NCI-H1436 (cell line): Measurements from ENCODE around the gene ITPR1.

Experiments
- DNase-seq: peaks from one replicate; lab custom pipeline; 2025; lab: John Stamatoyannopoulos, UW

ITPR1 gene

DNA sequence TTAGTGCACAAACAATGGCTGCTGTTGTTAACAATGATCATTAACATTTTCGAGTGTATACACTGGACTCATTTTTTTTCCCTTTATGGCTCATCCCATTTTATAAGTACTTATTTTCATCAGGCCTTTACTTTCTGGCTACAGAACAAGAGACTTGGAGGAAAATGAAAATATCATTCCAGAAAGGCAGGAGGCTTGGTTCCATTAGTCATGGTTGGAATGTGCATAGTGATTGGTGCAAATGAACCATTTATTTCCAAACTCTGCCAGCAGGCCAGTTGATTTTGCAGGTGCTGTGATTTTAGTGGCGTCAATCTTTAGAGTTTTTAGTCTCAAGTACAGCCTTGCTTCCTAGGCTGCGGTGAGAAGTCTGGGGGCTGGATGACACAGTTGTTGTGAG, 151.8 kb downstream of the ITPR1 start:
- no peak for DNase-seq

DNA sequence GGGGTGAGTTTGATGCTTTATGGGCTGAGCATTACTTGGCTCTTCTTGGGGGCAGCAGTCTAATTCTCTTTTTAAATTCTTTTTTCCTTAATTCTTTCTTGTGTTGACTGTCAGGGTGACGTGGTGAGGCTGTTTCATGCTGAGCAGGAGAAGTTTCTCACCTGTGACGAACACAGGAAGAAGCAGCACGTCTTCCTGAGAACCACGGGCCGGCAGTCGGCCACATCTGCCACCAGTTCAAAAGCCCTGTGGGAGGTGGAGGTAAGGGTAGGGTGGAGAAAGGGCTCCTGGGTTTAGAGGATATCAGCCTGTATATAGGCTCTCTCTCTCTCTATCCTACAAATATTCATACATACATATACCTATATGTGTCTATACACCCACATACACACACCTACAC, 152.3 kb downstream of the ITPR1 start:
- DNase-seq: no peak

GRCh38 chr3:4647411-4647810, 154.3 kb downstream of the ITPR1 start:
- DNase-seq: no peak

DNA sequence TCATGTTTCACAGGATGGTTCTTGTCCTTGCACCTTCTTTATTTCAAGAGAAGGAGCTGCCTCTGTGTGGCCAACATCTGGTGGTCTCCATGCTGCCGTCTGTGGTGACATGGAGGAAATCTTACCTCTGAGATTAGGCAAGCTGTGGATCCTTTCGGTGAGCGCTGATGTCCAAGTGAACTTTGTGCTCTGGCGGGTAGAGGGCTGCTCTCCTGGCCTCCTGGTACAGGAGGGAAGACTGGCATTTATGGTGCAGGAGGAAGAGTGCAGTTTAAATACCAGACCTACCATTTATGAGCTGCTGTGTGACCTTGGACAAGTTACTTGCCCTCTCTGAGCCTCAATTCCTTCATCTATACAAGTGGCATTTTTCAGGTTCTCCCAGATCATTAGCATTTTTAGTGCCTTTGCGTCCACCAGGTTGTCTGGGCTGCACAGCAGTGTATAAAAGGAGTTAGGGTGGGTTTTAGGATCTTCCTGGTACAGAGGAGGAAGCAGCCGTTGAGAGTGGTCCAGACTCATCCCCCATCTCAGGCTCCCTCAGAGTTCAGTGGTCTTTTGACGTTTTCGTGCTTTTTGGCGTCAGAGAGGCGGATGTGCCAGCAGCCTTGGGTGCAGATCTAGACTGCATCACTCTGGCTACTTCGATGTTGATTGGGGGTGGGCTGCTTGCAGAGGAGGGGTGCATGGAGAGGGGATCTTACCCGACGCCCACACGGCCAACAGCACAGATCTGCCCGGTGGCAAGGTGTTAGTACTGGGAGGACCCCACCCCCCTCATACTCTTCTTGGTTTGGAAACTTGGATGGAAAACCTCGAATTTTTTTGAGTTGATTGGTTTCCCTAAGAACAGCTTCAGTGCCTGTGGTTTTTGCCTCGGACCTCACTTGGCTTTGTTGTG, 162.2 kb downstream of the ITPR1 start:
- no peak for DNase-seq

- DNase-seq: no peak
Observed at GRCh38 chr3:4656059-4656458, 162.9 kb downstream of the ITPR1 start.

- no peak for DNase-seq
Observed at GRCh38 chr3:4656626-4657328, 163.6 kb downstream of the ITPR1 start.

- DNase-seq: no peak
Observed at GRCh38 chr3:4660936-4661335, 167.8 kb downstream of the ITPR1 start.

DNA sequence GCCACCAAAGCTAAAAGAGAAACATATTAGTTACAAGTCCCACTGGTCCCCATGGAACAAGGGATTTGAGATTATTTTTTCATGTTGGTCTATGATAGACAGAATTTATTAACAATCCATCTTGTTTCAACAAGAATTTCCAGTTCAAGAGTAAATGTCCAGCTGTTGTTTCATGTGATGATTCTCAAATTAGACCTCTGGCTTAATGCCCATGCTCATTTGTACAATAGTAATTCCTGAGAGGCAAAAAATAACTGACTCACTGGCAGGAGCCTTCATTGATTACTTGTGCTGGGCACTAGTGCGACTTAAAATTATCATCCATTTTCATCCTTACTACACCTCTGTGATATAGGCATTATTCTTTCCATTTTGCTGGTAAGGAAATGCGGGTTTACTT, 171.3 kb downstream of the ITPR1 start:
- no peak for DNase-seq

DNA sequence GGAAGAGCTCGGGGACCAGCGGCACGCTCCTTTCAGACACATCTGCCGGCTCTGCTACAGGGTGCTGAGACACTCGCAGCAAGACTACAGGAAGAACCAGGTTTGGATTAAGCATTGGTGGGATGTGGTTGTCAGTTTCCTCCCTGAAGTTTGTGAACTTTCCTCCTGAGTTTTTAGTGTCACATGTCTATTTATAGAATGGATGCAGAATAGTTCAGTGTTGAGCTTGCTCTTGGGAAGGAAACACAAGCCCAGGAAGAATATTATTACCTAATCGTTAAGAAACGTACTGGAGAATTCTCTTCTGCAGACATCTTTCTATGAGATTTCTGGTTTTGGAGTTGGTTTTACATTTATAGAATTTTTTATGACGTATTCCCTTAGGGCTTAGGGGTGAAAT, 172.0 kb downstream of the ITPR1 start:
- no peak for DNase-seq

- no peak for DNase-seq
Observed at GRCh38 chr3:4666071-4666470, 172.9 kb downstream of the ITPR1 start.

GRCh38 chr3:4670352-4670751, 177.2 kb downstream of the ITPR1 start:
- DNase-seq: no peak

DNA sequence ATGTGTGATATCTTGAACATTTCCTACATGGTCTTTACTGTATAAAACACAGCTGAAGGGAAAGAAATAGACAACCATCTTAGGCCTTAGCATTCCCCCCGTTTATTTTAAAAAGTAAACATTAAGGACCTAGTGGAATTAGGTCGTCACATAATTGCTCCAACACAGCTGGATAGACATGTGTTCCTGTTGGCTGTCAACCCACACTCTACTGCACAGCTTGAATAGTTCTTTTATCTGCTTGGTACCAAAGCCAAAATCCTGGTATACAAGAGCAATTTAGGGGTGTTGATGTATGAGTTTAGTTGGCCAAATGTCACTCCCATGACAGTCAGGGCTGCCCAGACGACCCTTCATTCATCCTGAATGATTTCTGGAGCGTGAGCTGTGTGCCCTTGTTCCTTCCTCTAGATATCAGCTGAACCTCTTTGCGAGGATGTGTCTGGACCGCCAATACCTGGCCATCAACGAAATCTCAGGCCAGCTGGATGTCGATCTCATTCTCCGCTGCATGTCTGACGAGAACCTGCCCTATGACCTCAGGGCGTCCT, 179.7 kb downstream of the ITPR1 start:
- no peak for DNase-seq

DNA sequence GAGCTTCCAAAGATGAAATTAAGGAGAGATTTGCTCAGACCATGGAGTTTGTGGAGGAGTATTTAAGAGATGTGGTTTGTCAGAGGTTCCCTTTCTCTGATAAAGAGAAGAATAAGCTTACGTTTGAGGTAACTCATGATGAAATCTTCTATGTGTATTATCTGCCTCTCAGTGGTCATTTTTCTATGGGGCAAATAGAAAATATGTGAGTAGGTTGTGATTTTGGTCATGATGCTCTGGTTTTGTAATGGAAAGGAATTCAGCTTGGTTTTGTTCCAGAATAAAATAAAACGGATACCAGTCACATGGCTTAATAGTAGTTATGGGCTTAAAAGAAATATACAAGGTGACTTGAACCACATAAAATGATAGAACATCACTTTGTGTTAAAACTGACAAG, 181.1 kb downstream of the ITPR1 start:
- DNase-seq: no peak

DNA sequence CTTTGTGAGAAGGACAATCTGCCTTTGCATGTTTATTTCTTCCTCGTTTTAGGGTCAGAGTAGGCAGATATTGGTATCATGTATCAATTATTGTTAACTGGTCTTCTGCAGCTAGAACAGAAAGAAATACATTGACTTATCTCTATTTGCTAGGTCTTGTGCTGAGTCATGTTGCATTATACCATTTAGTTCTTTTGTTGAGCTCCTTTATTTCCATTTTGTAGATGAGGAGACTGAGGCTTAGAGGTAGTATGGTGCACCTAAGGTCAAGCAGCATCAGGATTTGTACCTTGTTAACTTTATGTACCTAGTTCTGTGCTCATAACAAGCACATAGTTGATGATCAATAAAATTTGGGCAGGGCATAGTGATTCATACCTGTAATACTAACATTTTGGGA, 182.6 kb downstream of the ITPR1 start:
- no peak for DNase-seq

- no peak for DNase-seq
Observed at GRCh38 chr3:4678320-4678719, 185.2 kb downstream of the ITPR1 start.

GRCh38 chr3:4680227-4680691, 187.1 kb downstream of the ITPR1 start:
- DNase-seq: no peak

DNA sequence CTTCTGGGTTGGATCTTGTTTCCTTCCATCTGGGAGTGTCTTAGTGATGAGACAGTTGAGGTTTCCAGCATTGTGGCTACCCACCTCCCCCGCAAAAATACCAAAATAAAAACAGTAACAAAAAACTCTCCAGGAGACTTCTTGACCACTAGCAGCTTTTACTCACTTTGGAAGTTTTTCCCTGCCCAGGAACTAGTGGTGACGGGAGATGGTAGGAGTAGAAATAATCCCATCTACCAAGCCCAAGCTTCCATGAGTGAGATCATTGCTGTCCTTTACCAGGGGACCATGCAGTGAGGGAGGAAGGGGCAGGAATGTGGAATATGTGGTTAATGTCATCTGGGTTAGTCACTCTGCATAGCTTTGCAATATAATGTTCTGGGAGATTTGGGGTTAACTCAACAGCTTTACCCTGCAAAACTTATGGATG, 187.7 kb downstream of the ITPR1 start:
- DNase-seq: no peak

DNA sequence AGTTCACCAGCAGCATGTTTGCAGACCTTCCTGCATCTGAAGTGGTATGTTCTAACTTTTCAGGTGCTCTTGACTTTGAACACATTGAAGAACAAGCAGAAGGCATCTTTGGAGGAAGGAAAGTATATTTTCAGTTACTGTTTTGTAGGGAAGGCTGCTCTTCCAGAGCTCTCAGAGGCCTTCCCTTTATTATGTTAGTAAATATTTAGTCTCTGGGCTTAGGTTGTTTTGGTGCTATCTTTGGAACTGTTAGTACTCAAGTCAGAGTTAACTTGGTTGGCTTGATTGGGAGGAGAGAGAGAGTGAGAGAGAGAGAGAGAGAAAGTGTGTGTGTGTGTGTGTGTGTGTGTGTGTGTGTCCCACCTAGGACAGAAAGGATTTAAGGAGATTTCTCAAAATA, 188.2 kb downstream of the ITPR1 start:
- DNase-seq: no peak

- DNase-seq: no peak
Observed at GRCh38 chr3:4684117-4684516, 191.0 kb downstream of the ITPR1 start.

- no peak for DNase-seq
Observed at GRCh38 chr3:4684976-4685375, 191.8 kb downstream of the ITPR1 start.

- DNase-seq: no peak
Observed at GRCh38 chr3:4685673-4686345, 192.7 kb downstream of the ITPR1 start.

DNA sequence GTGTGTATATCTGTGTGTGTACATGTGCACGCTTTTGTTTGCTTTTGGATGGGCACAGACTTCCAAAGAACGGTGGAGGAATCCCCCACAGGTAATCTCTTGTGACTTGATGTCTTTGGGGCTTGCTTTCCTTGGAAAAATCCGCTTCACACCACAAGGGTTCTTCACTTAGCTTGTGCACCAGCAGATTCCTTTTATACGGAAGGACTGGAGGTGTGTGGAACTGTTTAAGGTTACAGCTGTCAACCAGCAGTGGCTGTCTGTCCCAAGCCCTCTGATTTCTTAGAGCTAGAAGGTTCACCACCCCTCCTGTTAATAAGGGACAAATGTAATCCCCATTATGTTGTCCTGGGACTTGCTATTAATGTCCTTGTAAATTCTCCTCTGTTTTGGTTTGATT, 193.5 kb downstream of the ITPR1 start:
- no peak for DNase-seq
